Activated CD8-positive, alpha-beta T cell treated with anti-CD3 and anti-CD28 coated beads for 36 hours (primary cell): ENCODE measurements around the gene C10orf67. TPM values are rescaled to one million over a fixed set of nuclear protein-coding genes. Genes with fewer than 3 reads are reported as not detected.

Experiments used
- ATAC-seq: fragments of 200-7000 bp; cut with Tn5 transposase; one replicate; pipeline ENCODE4 v1.10.0; 2021; ENCODE audit warnings: mild to moderate bottlenecking, moderate library complexity
- CTCF ChIA-PET: fragments of 350-600 bp; sonication (Branson Sonifier 250); formaldehyde crosslinking; loops from one replicate; lab custom pipeline; 2021; ENCODE audit warnings: antibody characterized with exemption; lab: Charles Lee
- POLR2A ChIA-PET: fragments of 350-600 bp; sonication (Branson Sonifier 250); formaldehyde crosslinking; loops from one replicate; lab custom pipeline; 2021; ENCODE audit warnings: antibody characterized with exemption; lab: Charles Lee
- DNase-seq: peaks from one replicate; pipeline ENCODE4 v3.0.0-alpha.2; 2020
- H3K27ac Mint-ChIP-seq: one replicate; pipeline ENCODE4 v1.8.0; 2021; ENCODE audit warnings: mild to moderate bottlenecking, mixed read lengths
- H3K27me3 Mint-ChIP-seq: one replicate; pipeline ENCODE4 v1.8.0; 2021; ENCODE audit warnings: mixed read lengths
- H3K36me3 Mint-ChIP-seq: one replicate; pipeline ENCODE4 v1.8.0; 2021; ENCODE audit warnings: low read depth, mixed read lengths
- H3K4me1 Mint-ChIP-seq: one replicate; pipeline ENCODE4 v1.8.0; 2021; ENCODE audit warnings: low read depth, mixed read lengths
- H3K4me3 Mint-ChIP-seq: one replicate; pipeline ENCODE4 v1.8.0; 2021; ENCODE audit warnings: mild to moderate bottlenecking, moderate library complexity, mixed read lengths
- H3K9me3 Mint-ChIP-seq: one replicate; pipeline ENCODE4 v1.8.0; 2021; ENCODE audit warnings: mixed read lengths
- CTCF ChIP-seq: fragments of 200-600 bp; IDR thresholded peaks from one replicate; pipeline ENCODE4 v1.8.0; 2022; ENCODE audit warnings: antibody characterized with exemption, mild to moderate bottlenecking
- intact Hi-C: fragments of 100-400 bp; cut with micrococcal nuclease; formaldehyde crosslinking; loops from one replicate; pipeline ENCODE4 v1.10.0; 2022
- total RNA-seq, 2 experiments: library from RNA; stranded (reverse); gene quantifications; one replicate each; pipeline ENCODE4 v1.2.3, GENCODE V29; 2021

C10orf67 gene
- total RNA-seq, 2 experiments from 2014 or later, result 0.25 to 0.32 TPM

- POLR2A ChIA-PET, result no interaction called here
- ATAC-seq (peak; percentile 34), DNase-seq (no peak)
- Mint-ChIP-seq H3K27me3 (peaks cover 16% of the 10 kb centered on the region), H3K27ac (no peak overlapping the region), H3K9me3 (no peaks in the 10 kb centered on the region), H3K36me3 (no peaks in the 10 kb centered on the region), H3K4me3 (no peak overlapping the region), H3K4me1 (peaks cover 1% of the 10 kb centered on the region)
- TF ChIP-seq CTCF, result no peak
- CTCF ChIA-PET, result interaction anchor here (0.7 to 2.1 kb wide), 4 partner anchors 10 to 205 kb away, joined by 3 to 11 read pairs (median 4); no protein-coding TSS in a partner anchor
- intact Hi-C loops, result no loop called here
Measured at GRCh38 chr10:23325132-23325531, 19.5 kb downstream of the C10orf67 start.

- ATAC-seq (no peak), DNase-seq (no peak)
- no peaks in the 10 kb centered on the region for H3K9me3 Mint-ChIP-seq
- ChIA-PET CTCF (interaction anchor here (1.2 to 2.1 kb wide), 3 partner anchors 9 to 205 kb away, joined by 3 to 11 read pairs (median 4); no protein-coding TSS in a partner anchor), POLR2A (no interaction called here)
- intact Hi-C loops, result no loop called here
- H3K36me3 Mint-ChIP-seq, result no peaks in the 10 kb centered on the region
- no peak for TF ChIP-seq CTCF
- H3K27ac Mint-ChIP-seq, result no peak overlapping the region
- H3K4me3 Mint-ChIP-seq, result no peak overlapping the region
- peaks cover 16% of the 10 kb centered on the region for H3K27me3 Mint-ChIP-seq
- H3K4me1 Mint-ChIP-seq, result peaks cover 1% of the 10 kb centered on the region
Measured at GRCh38 chr10:23324351-23324750, 20.2 kb downstream of the C10orf67 start.

GRCh38 chr10:23322082-23322481 lies 22.5 kb downstream of the C10orf67 start:
- POLR2A ChIA-PET, result no interaction called here

GRCh38 chr10:23319835-23320234 lies 24.8 kb downstream of the C10orf67 start:
- Mint-ChIP-seq H3K36me3 (no peaks in the 10 kb centered on the region), H3K4me1 (no peaks in the 10 kb centered on the region), H3K9me3 (no peaks in the 10 kb centered on the region), H3K27me3 (peaks cover 11% of the 10 kb centered on the region), H3K27ac (no peak overlapping the region), H3K4me3 (no peak overlapping the region)
- ChIA-PET POLR2A (no interaction called here), CTCF (no interaction called here)
- intact Hi-C loops, result no loop called here
- ATAC-seq (no peak), DNase-seq (no peak)
- no peak for TF ChIP-seq CTCF

More at GRCh38 chr10:23322082-23322481, 22.5 kb downstream of the C10orf67 start:
- no peak overlapping the region for H3K4me3 Mint-ChIP-seq
- no peak for DNase-seq
- no peak overlapping the region for H3K27ac Mint-ChIP-seq
- no peaks in the 10 kb centered on the region for H3K9me3 Mint-ChIP-seq
- H3K36me3 Mint-ChIP-seq, result no peaks in the 10 kb centered on the region
- H3K27me3 Mint-ChIP-seq, result peaks cover 13% of the 10 kb centered on the region
- intact Hi-C loops, result no loop called here
- peaks cover 1% of the 10 kb centered on the region for H3K4me1 Mint-ChIP-seq
- CTCF ChIA-PET, result no interaction called here
- TF ChIP-seq CTCF, result no peak
- ATAC-seq, result no peak

GRCh38 chr10:23318359-23318758 lies 26.2 kb downstream of the C10orf67 start:
- intact Hi-C loops, result no loop called here

More at GRCh38 chr10:23318359-23318758, 26.2 kb downstream of the C10orf67 start:
- no peaks in the 10 kb centered on the region for H3K36me3 Mint-ChIP-seq
- TF ChIP-seq CTCF, result no peak
- H3K27me3 Mint-ChIP-seq, result peaks cover 5% of the 10 kb centered on the region
- ATAC-seq (no peak), DNase-seq (no peak)
- POLR2A ChIA-PET, result no interaction called here
- no peaks in the 10 kb centered on the region for H3K9me3 Mint-ChIP-seq
- CTCF ChIA-PET, result interaction anchor here (1.0 to 1.1 kb wide), 2 partner anchors 203 to 209 kb away, joined by 3 read pairs; no protein-coding TSS in a partner anchor
- no peak overlapping the region for H3K4me3 Mint-ChIP-seq
- no peaks in the 10 kb centered on the region for H3K4me1 Mint-ChIP-seq
- H3K27ac Mint-ChIP-seq, result no peak overlapping the region
